Stimulated activated CD4-positive, alpha-beta T cell treated with anti-CD3 and anti-CD28 coated beads, TNF-alpha, amount 100 ng/mL, for 4 hours (primary cell): ENCODE results near the gene GOLGA3.
"Not testable (repeated sequence)": the region's sequence is repeated elsewhere in the genome, so short reads cannot be mapped to it uniquely, and the experiment has no call there.

Experiments
- DNase-seq, 3 experiments: peaks; one replicate each; pipeline ENCODE4 v3.0.0-alpha.2; 2020; ENCODE audit warnings: low read depth in 3 of 3

Gene GOLGA3

GRCh38 chr12:132828706-132829534, at the start of gene GOLGA3:
Gene GOLGA3, minus strand, starts transcription at chr12:132828869. Its CDS starts 6,741 bp downstream, at chr12:132822128.
- peak; percentile 90 to 94 (median 91) for DNase-seq

GRCh38 chr12:132874620-132875019, 46.0 kb upstream of the GOLGA3 start:
- DNase-seq = not testable (repeated sequence)

- DNase-seq = no peak
Measured at GRCh38 chr12:132874175-132874574, 45.5 kb upstream of the GOLGA3 start.

- DNase-seq = no peak
Measured at GRCh38 chr12:132873724-132874123, 45.1 kb upstream of the GOLGA3 start.

GRCh38 chr12:132872975-132873421, 44.3 kb upstream of the GOLGA3 start:
- no peak for DNase-seq

- no peak for DNase-seq
Measured at GRCh38 chr12:132872073-132872855, 43.6 kb upstream of the GOLGA3 start.

GRCh38 chr12:132869551-132869950, 40.9 kb upstream of the GOLGA3 start:
- no peak for DNase-seq

GRCh38 chr12:132866251-132866828, 37.7 kb upstream of the GOLGA3 start:
- DNase-seq = no peak

- no peak for DNase-seq
Measured at GRCh38 chr12:132861558-132861957, 32.9 kb upstream of the GOLGA3 start.

GRCh38 chr12:132858718-132859266, 30.1 kb upstream of the GOLGA3 start:
- DNase-seq = no peak

- DNase-seq = not testable (repeated sequence)
Measured at GRCh38 chr12:132857019-132857418, 28.4 kb upstream of the GOLGA3 start.

GRCh38 chr12:132856581-132856980, 27.9 kb upstream of the GOLGA3 start:
- DNase-seq = no peak

GRCh38 chr12:132855211-132855610, 26.5 kb upstream of the GOLGA3 start:
- not testable (repeated sequence) for DNase-seq

GRCh38 chr12:132853285-132854092, 24.8 kb upstream of the GOLGA3 start:
- no peak for DNase-seq

- DNase-seq = no peak
Measured at GRCh38 chr12:132852496-132852895, 23.8 kb upstream of the GOLGA3 start.

- no peak for DNase-seq
Measured at GRCh38 chr12:132851465-132851864, 22.8 kb upstream of the GOLGA3 start.

- DNase-seq = no peak
Measured at GRCh38 chr12:132850291-132850690, 21.6 kb upstream of the GOLGA3 start.

- no peak for DNase-seq
Measured at GRCh38 chr12:132848521-132848920, 19.9 kb upstream of the GOLGA3 start.

GRCh38 chr12:132847363-132848356, 19.0 kb upstream of the GOLGA3 start:
- DNase-seq = no peak

GRCh38 chr12:132844681-132845080, 16.0 kb upstream of the GOLGA3 start:
- DNase-seq = not testable (repeated sequence)
